GM18499 (cell line): ENCODE measurements around the gene GDF3.
"Not testable (repeated sequence)": the region's sequence is repeated elsewhere in the genome, so short reads cannot be mapped to it uniquely, and the experiment has no call there.

Experiments used
- ATAC-seq: cut with Tn5 transposase; IDR thresholded peaks from one replicate; pipeline ENCODE4 v1.9.1; 2021; ENCODE audit warnings: moderate number of reproducible peaks; ENCODE audit not compliant: insufficient read depth, unreplicated experiment

Gene GDF3

GRCh38 chr12:7695566-7696197 is at the start of gene GDF3:
Gene GDF3, minus strand, starts transcription at chr12:7695775. Its CDS starts 47 bp downstream, at chr12:7695728.
- no peak for ATAC-seq

DNA sequence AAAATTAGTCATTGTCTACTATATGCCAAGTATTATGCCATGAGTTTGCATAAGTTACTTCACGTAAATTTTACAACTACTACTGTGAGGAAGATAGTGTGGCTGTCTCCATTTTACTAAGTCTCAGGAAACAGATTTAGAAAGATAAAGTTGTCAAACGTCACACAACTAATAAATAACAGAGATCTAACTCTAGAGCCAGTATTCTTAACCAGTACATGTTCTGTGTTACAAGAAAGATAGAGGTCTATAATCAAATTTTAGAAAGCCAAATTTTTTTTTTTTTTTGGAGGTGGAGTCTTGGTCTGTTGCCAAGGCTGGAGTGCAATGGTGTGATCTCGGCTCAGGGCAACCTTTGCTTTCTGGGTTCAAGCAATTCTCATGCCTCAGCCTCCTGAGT is 37.4 kb upstream of the GDF3 start:
- ATAC-seq = no peak

DNA sequence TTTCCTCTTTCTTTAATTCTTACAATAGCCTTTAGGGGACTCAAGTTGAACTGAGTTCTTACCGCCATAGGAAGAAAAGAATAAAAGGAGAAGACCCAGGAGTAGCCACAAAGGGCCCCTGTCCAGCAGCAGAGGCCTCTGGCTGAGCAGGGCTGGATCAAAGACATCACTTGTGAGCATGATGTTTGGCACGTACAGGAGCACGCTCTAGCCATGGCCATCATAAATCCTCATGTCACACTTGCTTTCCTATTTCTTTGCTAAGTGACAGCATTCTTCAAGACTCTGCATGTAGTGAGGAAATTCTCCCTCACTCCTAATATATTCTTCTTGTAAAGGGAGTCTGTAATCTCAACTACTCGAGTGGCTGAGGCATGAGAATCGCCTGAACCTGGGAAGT is 35.9 kb upstream of the GDF3 start:
- ATAC-seq = no peak

GRCh38 chr12:7730984-7731383 is 35.4 kb upstream of the GDF3 start:
- ATAC-seq = not testable (repeated sequence)

GRCh38 chr12:7729746-7730145 is 34.2 kb upstream of the GDF3 start:
- ATAC-seq = no peak

DNA sequence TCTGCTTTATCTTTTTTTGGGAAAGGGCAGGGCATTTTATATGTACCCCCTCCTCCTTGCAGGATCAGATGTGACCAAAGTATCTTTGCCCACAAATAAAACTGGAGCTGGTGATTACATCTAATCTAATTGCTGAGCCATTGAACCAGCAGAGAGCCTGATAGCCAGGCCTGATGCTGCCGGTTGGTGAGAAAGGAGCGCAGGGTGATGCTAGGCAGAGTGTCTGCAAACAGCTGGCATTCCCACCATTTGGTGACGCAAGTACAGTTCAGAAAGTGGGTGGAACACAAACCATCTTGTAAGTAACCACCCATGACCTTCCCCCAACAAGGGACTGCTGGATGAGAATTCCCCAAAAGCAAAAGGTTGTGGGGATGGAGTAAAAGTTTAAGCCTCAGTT is 28.4 kb upstream of the GDF3 start:
- ATAC-seq = no peak

DNA sequence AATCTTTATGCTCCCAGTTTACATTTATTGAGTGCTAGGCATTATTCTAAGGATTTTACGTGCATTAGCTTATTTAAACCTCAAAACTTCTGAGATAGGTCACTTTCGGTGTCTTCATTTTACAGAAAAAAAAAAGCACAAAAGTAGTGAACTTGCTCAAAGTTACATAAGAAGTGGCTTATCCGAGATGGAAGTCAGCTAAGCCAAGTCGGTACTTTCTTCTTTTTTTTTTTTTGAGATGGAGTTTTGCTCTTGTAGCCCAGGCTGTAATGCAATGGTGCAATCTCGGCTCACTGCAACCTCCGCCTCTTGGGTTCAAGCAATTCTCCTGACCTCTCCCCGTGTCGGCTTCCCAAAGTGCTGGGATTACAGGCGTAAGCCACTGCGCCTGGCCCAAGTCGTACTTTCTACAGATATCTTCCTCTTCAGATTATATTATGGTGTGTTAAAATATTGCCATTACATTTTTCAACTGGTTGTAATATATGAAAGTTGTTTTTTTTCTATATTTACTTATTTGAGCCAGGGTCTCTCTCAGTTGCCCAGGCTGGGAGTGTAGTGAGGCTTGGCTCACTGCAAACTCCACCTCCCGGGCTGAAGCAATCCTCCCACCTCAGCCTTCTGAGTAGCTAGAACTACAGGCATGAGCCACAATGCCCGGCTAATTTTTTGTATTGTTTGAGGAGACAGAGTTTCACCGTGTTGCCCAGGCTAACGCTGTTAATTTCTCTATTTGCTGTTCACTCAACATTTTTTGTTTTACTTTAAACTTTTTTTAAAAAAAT is 24.6 kb upstream of the GDF3 start:
- ATAC-seq = no peak

DNA sequence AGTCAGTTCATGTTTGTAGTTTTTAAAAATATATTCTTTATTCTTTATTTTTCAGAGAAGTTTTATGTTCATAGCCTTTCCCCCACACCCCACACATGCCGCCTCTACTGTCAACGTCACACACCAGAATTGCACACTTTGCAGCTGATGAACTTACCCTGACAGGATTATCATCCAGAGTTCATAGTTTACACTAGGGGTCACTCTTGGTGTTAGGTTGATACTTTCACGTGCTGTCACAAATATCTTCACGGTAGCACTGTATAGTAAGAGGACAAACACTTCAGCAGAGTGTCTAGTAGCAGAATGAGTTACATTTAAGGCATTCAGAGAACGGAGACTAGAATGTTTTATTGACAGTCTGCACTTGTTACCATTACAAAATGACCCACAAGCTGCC is 20.8 kb upstream of the GDF3 start:
- no peak for ATAC-seq

- ATAC-seq = no peak
Observed at GRCh38 chr12:7712841-7713442, 17.4 kb upstream of the GDF3 start.

DNA sequence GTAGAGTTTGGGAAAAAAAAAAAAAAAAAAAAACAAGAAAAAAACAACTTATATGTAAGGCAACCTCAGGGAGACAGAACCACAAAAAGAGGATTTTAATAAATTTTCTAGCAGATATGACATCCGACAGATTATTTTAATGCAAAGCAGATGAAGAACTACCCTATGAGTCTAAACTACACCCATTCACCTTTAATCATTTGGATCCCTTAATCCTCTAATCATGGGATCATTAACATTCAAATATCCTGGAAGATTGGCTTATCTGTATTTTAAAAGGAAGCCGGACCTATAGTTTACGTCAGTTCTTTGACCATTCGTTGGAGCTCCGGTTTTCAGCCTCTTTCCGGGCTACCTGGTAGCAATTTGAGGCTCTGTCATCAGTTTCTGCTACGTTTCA is 15.6 kb upstream of the GDF3 start, which contains the start of gene DPPA3:
DPPA3 (plus strand) TSS at position 301 of the 400 bp plus-strand sequence. CDS start 138 bp downstream, outside the sequence.
- ATAC-seq = no peak

DNA sequence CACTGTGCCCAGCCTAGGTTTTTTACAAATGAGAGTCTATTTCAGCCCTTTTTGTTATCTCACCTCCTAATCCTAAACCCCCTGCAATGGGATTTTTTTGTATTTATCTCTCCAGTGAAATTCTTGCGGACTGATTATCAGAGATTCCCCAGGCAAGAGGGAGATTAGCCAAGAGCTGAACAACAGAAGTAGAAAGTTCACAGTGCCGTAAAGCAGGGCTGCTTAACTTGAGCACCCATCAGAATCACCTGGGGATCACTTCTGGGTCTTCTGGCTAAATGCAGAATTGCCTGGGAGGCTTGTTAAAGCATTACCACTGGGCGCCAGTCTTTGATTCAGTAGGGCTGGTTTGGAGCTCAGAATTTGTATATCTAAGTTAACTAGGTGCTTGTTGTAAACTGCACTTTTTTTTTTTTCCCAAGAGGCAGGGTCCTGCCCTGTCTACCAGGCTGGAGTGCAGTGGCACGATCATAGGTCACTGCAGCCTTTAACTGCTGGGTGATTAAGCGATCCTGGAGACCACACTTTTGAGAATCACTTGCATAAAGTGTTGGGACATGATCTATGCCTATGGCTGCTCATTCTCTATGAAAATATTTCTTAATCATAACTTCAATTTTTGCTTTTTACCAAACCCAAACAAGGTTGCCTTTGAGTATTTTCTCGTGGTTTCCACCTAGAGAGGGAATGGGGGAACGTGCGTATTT is 14.5 kb upstream of the GDF3 start:
- no peak for ATAC-seq

GRCh38 chr12:7705846-7706245 is 10.3 kb upstream of the GDF3 start:
- ATAC-seq = no peak

- ATAC-seq = no peak
Observed at GRCh38 chr12:7695237-7695560, 376 bp downstream of the GDF3 start.

GRCh38 chr12:7694556-7695236 is 879 bp downstream of the GDF3 start:
- ATAC-seq = no peak

- ATAC-seq = no peak
Observed at GRCh38 chr12:7693793-7694192, 1.8 kb downstream of the GDF3 start.

DNA sequence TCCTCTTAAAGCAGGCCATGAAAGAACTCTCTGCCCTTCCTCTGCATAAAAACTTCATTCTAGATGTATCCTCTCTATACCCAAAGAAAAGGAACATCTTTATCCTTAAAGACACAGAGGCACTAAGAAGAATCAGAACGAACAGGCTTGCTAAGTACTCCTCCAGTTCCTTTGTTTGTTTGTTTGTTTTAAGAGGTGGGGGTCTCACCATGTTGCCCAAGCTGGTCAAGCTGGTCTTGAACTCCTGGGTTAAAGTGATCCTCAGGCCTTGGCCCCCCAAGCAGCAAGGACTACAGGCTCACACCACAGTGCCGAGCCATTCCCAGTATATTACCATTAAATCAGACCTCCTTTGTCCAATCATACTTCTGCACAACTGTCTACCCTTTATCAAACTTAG is 14.0 kb downstream of the GDF3 start:
- ATAC-seq = no peak

DNA sequence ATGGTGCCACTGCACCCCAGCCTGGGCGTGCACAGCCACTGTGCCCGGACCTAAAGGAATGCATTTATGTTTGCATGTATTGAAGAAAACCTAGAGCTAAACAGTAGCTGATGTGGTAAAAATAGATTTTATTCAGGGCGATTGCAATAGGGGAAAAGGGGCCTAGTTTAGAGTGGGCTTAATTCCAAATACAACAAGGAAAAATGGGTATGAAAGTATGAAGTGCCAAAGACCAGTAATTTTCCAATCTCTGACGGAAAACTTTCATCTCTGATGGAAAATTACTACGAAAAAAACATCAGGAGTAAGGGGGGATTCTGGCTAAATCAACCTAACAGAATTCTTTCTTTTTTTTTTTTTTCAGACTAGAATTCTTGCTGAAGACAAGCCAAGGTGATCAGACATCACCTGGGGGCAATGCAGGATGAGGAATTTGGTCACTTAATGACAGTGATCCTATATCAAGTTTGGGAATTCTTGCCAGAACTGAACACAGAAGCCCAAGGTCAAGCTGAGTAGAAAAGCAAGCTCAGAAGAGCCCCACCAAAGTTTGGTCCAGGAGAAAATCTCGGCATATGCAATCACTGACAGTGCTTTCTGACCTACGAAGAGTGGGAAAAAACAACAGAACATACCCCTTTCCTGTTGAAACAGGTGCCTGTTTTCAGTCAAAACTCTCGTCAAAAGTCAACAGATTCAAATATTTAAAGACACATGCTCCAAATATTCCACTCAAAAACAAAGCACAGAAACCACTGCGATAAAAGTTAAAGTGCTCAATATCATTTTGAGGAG is 16.1 kb downstream of the GDF3 start:
- no peak for ATAC-seq

DNA sequence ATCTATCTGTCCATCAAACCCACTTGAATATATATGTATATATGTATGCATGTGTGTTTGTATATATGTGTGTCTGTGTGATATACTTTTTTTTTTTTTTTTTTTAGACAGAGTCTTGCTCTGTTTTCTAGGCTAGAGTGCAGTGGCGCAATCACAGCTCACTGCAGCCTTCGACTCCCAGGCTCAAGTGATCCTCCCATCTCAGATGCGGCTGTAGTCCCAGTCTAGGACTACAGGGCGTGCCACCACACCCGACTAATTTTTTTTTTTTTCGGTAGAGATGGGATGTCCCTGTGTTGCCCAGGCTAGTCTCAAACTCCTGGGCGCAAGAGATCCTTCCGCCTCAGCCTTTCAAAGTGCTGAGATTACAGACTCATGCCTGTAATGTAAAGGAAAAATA is 16.8 kb downstream of the GDF3 start:
- no peak for ATAC-seq

DNA sequence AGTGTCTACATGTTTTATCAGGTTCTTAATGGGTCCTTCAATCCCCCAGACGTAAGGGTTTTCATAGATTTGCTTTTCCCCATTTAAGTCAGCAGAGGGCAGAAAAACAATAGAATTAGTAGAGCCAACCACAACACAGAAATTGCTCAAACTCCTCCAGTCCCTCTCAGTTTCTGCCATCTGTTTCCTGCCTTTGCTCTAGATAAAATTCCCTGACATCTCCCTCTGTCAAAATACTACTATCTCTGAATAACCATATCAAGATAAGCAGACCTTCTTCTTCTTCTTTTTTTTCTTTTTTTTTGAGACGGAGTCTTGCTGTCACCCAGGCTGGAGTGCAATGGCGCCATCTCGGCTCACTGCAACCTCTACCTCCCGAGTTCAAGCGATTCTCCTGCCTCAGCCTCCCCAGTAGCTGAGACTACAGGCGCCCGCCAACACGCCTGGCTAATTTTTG is 18.1 kb downstream of the GDF3 start:
- not testable (repeated sequence) for ATAC-seq

DNA sequence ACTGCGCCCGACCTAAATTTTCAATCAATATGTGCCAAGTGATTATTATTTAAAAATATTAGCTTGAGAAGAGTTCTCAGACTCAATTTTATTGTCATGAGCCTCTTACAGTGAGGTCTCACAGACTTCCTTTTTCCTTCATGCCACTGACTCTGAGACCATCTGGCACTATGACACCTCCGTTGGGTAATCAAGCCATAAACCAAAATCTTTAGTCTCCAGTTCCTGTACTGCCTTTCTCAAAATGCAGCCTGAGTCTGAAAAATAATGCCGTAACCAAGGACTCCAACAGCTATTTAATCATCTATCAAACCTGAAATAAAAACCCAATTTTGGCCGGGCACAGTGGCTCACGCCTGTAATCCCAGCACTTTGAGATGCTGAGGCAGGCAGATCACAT is 20.1 kb downstream of the GDF3 start:
- ATAC-seq = not testable (repeated sequence)
